ENCODE data around the gene HNMT.
"Not testable (repeated sequence)": the region's sequence is repeated elsewhere in the genome, so short reads cannot be mapped to it uniquely, and the experiment has no call there.

HNMT gene

GRCh38 chr2:137964066-137964858, at the start of gene HNMT:
Gene HNMT, plus strand, starts transcription at chr2:137964473. Its CDS starts 19 bp downstream, at chr2:137964492.
- DNase-seq (ENCODE audit: low read depth): peak; percentile 22

- no peak for DNase-seq (ENCODE audit: low read depth)
Observed at GRCh38 chr2:137921105-137921880, 43.0 kb upstream of the HNMT start.

GRCh38 chr2:137922171-137922570, 42.1 kb upstream of the HNMT start:
- not testable (repeated sequence) for DNase-seq (ENCODE audit: low read depth)

GRCh38 chr2:137924019-137924418, 40.3 kb upstream of the HNMT start:
- no peak for DNase-seq (ENCODE audit: low read depth)

GRCh38 chr2:137925599-137925998, 38.7 kb upstream of the HNMT start:
- DNase-seq (ENCODE audit: low read depth): no peak

- DNase-seq (ENCODE audit: low read depth): no peak
Observed at GRCh38 chr2:137927846-137928245, 36.4 kb upstream of the HNMT start.

- DNase-seq (ENCODE audit: low read depth): peak; percentile 61
Observed at GRCh38 chr2:137928547-137929518, 35.4 kb upstream of the HNMT start.

- no peak for DNase-seq (ENCODE audit: low read depth)
Observed at GRCh38 chr2:137929519-137929916, 34.8 kb upstream of the HNMT start.

GRCh38 chr2:137930146-137930545, 34.1 kb upstream of the HNMT start:
- no peak for DNase-seq (ENCODE audit: low read depth)

- no peak for DNase-seq (ENCODE audit: low read depth)
Observed at GRCh38 chr2:137935591-137935990, 28.7 kb upstream of the HNMT start.

GRCh38 chr2:137937246-137937645, 27.0 kb upstream of the HNMT start:
- DNase-seq (ENCODE audit: low read depth): no peak

GRCh38 chr2:137937778-137938177, 26.5 kb upstream of the HNMT start:
- no peak for DNase-seq (ENCODE audit: low read depth)

- DNase-seq (ENCODE audit: low read depth): no peak
Observed at GRCh38 chr2:137938204-137938603, 26.1 kb upstream of the HNMT start.

- DNase-seq (ENCODE audit: low read depth): no peak
Observed at GRCh38 chr2:137939026-137939425, 25.2 kb upstream of the HNMT start.

- DNase-seq (ENCODE audit: low read depth): no peak
Observed at GRCh38 chr2:137940154-137940553, 24.1 kb upstream of the HNMT start.

- DNase-seq (ENCODE audit: low read depth): no peak
Observed at GRCh38 chr2:137942037-137942832, 22.0 kb upstream of the HNMT start.

GRCh38 chr2:137942833-137943677, 21.2 kb upstream of the HNMT start:
- DNase-seq (ENCODE audit: low read depth): no peak

- DNase-seq (ENCODE audit: low read depth): no peak
Observed at GRCh38 chr2:137943678-137944347, 20.5 kb upstream of the HNMT start.

- DNase-seq (ENCODE audit: low read depth): no peak
Observed at GRCh38 chr2:137944714-137945113, 19.6 kb upstream of the HNMT start.

- no peak for DNase-seq (ENCODE audit: low read depth)
Observed at GRCh38 chr2:137945229-137945628, 19.0 kb upstream of the HNMT start.
